ENCODE data around the gene PTGDR. TPM values are rescaled to one million over a fixed set of nuclear protein-coding genes. Genes with fewer than 3 reads are reported as not detected.

The PTGDR gene
- total RNA-seq: 1.0 TPM
- long read RNA-seq, partial matches to known transcripts: 0 of 7 reads
- long read RNA-seq, other reads (novel, unspliced or antisense): 4 of 7 reads

- DNase-seq (ENCODE audit: low spot score): no peak
Observed at GRCh38 chr14:52267501-52268278, at the start of gene PTGDR. Gene PTGDR, plus strand, starts transcription at chr14:52267698. Its CDS starts 117 bp downstream, at chr14:52267815.

GRCh38 chr14:52219488-52220084 lies 47.9 kb upstream of the PTGDR start:
- no peak for DNase-seq (ENCODE audit: low spot score)

- DNase-seq (ENCODE audit: low spot score): no peak
Observed at GRCh38 chr14:52220924-52221811, 46.3 kb upstream of the PTGDR start.

DNA sequence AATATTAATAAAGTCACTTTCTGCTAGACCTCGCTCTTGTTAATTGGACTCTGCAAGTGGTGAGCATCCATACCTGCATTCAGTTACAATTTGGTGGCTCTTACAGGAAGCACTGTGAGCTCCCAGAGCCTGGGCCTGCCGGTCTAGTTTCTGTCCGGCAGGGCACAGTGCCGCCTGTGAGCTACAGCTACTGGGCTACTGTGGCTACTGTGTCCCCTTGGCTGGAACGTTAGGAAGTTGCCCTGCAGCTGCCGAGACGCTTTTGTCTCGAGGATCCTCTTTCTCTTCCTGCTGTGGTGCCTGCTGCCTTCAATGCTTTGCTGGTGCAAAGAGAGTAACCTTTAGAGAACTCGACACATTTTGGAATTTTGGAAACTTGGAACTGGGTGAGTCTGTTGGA lies 44.6 kb upstream of the PTGDR start:
- no peak for DNase-seq (ENCODE audit: low spot score)

DNA sequence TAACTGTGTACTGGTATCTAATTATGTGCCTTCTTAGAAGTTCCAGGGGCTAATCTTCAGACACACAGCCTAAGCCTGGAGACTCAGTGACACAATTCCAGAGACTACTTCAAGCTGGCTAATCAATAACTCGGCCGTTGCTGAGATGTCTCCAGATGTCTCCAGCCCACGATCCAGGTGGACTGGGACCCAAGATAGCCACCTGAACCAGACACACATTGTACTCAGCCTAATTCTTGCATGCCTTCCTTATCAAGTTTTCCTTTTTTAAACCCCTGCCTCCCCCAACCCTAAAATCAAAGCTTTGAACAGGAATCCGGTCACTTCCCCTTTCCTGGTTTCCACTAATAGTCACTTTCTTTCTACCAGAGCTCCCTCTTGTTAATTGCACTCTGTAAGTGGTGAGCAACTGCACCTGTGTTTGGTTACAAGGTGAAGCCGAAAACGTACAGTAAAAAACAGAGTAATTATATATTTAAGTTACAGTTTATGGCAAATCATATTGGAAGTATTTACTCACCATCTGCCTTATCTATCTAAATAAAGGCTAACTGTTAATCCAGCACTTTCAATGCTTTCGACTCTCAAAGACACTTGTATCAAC lies 39.8 kb upstream of the PTGDR start:
- DNase-seq (ENCODE audit: low spot score): no peak

GRCh38 chr14:52233693-52234092 lies 33.8 kb upstream of the PTGDR start:
- no peak for DNase-seq (ENCODE audit: low spot score)

DNA sequence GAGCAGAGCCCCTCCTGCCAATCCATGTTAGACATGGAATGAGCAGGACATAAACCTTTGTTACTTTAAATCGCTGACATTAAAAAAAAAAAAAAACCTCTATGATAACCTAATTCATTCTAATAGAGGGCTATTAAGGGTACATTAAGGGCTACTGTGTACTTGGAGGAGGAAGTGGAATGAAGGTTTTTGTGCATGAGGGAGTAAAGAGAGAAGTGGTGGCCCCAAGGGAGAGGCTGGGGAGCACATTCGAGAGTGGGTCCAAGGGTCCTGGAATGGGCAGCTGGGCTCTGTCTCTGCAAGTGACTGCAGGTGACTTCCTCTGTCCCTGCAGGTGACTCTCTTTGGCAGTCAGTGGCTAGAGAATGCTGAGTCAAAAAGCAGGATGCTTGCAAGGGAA lies 32.1 kb upstream of the PTGDR start:
- no peak for DNase-seq (ENCODE audit: low spot score)

GRCh38 chr14:52235866-52236510 lies 31.5 kb upstream of the PTGDR start:
- no peak for DNase-seq (ENCODE audit: low spot score)

DNA sequence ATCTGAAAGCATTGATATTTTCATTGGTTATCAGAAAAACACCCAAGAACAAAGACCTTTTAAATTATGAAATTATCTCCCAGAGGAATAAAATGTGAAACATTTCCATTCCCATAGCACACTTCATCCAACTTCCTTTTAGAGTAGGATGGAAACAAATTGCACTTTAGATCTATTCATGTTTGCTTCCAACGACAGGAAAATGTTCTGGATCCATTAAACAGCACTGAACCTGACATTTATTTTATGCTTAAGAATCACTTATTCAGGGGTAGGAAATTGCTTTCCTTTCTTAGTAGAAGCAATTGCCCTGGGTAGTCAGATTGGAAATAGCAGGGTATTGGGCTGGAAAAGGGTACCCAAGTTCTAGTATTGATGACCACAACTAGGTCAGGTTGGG lies 28.8 kb upstream of the PTGDR start:
- no peak for DNase-seq (ENCODE audit: low spot score)

DNA sequence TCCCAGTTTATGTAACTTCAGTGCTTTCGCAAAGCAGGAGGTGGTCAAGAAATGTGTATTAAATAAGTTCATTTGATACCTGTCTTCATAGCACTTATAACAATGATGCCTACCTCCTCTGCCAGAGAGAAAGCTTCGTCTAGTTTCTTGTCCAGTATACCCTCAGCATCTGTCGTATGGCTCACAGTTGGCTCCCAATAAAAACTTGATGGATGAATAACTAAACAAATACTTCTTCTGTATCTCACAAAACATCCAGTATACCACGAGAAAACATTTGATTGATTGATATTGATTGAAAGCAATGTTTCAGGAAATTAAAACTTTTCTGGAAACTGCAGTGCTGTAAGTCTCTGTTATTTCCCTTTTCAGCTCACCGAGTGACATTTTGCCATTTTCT lies 26.9 kb upstream of the PTGDR start:
- DNase-seq (ENCODE audit: low spot score): no peak

GRCh38 chr14:52241087-52241793 lies 26.3 kb upstream of the PTGDR start:
- DNase-seq (ENCODE audit: low spot score): no peak

GRCh38 chr14:52244328-52244727 lies 23.2 kb upstream of the PTGDR start:
- no peak for DNase-seq (ENCODE audit: low spot score)

DNA sequence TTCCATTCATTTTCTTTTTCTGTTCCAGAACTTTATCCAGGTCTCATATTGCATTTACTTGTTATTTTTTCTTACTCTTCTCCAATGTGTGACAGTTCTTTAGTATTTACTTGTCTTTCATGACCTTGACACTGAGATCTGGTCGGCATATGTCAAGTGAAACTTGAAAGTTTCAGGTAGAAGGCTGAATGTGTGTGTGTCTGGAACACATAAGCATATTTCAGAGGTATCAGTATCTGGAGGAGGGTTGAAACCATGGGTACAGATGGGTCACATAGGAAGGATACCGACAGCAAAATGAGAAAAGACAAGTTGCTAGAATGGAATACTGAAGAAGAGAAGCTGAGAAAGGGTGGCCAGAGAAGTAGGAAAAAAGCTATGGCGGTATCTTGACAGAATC lies 22.5 kb upstream of the PTGDR start:
- DNase-seq (ENCODE audit: low spot score): no peak

GRCh38 chr14:52248057-52248456 lies 19.4 kb upstream of the PTGDR start:
- DNase-seq (ENCODE audit: low spot score): no peak

- no peak for DNase-seq (ENCODE audit: low spot score)
Observed at GRCh38 chr14:52251724-52252123, 15.8 kb upstream of the PTGDR start.

- DNase-seq (ENCODE audit: low spot score): no peak
Observed at GRCh38 chr14:52253503-52253902, 14.0 kb upstream of the PTGDR start.

DNA sequence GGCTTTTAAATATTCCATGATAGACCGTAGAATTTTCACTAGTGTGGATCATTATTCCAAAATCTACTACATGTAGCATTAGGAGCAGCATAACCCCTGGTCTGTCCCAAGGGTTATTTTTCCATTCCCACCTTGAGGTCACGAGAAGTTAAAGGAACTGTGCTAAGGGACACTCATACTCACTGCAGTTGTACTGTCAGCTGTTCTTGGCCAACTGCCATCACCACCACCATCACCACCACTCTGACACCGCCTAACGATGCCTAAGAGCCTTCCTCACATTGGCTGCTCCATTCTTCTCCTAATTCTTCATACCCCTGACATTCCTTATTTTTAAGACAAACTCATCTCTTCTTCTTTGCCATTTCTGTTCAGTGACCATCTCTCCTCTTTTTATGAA lies 13.4 kb upstream of the PTGDR start:
- no peak for DNase-seq (ENCODE audit: low spot score)

GRCh38 chr14:52258783-52259182 lies 8.7 kb upstream of the PTGDR start:
- no peak for DNase-seq (ENCODE audit: low spot score)

- no peak for DNase-seq (ENCODE audit: low spot score)
Observed at GRCh38 chr14:52259434-52259833, 8.1 kb upstream of the PTGDR start.

DNA sequence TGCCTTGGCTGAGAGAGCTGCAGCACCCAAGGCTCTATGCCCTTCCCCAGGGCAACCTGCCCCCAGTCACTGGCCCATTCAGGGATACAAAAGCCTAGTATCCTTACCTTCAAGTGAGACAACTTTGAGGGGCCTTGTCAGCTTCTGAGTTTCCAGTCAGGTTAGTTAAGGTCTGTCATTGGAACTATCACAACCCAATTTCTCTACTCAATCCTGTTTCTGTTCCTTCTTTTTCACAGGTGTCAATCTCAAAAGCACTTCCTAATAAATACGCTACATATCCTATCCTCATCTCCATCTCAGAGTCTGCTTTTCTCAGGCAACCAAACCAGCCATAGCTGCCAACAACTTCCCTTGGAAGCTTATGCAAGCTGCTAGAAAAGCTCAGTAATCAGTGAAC lies 4.9 kb upstream of the PTGDR start:
- DNase-seq (ENCODE audit: low spot score): no peak
